Hepatic stellate cell (primary cell): ENCODE data around the gene OTC.

Experiments used
- DNase-seq: peaks from one replicate; pipeline ENCODE4 v3.0.0; 2011; ENCODE audit warnings: low spot score

The OTC gene

DNA sequence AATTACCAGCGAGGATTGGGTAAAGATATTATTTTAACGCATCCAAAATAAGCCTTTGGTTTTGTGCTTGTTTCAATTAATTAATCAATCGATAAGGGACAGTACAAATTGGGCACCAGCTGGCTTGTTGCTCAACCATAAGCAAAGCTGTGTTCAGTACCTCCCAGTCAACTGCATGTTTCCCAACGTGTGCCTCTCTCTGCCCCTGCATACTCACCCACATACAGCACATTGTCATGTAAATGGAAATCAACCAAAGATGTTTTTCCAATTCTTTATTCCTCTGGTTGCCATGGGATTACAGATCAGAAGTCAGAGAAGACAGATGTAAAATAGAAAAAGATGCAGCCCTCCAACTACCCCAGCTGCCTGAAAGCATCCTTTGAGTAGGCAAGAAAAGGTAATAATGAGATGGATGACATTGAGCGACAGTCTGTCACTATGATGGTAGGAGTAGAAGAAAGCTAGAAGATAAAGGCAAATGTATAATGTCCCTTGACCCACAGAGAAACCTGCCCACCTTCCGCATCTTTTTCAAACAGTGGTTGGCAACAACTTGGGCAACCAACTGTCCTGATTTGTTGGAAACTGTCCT is 116.3 kb downstream of the OTC start:
- no peak for DNase-seq
